Large intestine (tissue), 12 donors: ENCODE measurements around the gene MTNR1B. TPM values are rescaled to one million over a fixed set of nuclear protein-coding genes. Genes with fewer than 3 reads are reported as not detected.

Source experiments
- DNase-seq, 2 donors: peaks; one replicate each; pipeline versions ENCODE4 v3.0.0 to v3.0.0-alpha.2; 2013
- H3K27ac ChIP-seq: one replicate; pipeline ENCODE4 v1.5.1; 2013; ENCODE audit warnings: low read length
- H3K27me3 ChIP-seq: 2 replicates; pipeline ENCODE4 v1.6.1; 2013; ENCODE audit warnings: low read length; ENCODE audit not compliant: control insufficient read depth, insufficient read depth
- H3K36me3 ChIP-seq: 2 replicates; pipeline ENCODE4 v1.6.1; 2013; ENCODE audit warnings: low read length; ENCODE audit not compliant: control insufficient read depth, insufficient read depth
- H3K4me1 ChIP-seq: one replicate; pipeline ENCODE4 v1.6.1; 2013; ENCODE audit warnings: low read length; ENCODE audit not compliant: control insufficient read depth, insufficient read depth
- H3K4me3 ChIP-seq: one replicate; pipeline ENCODE4 v1.5.1; 2013; ENCODE audit warnings: low read length
- H3K9me3 ChIP-seq: one replicate; pipeline ENCODE4 v1.6.1; 2013; ENCODE audit warnings: mild to moderate bottlenecking, low read depth, low read length, moderate library complexity; ENCODE audit not compliant: control insufficient read depth
- WGBS: methylation state at CpG from one replicate; pipeline ENCODE4 v1.1.5; 2013; ENCODE audit warnings: low lambda C conversion rate; ENCODE audit not compliant: insufficient coverage; 5-methylcytosine and 5-hydroxymethylcytosine counted together
- long read RNA-seq, 11 donors: transcript quantifications; one replicate each; lab custom pipeline, GENCODE V29; 2026
- polyA plus RNA-seq: library from polyadenylated mRNA; unstranded; fragments of 120-200 nt; gene quantifications from one replicate; pipeline ENCODE4 v1.2.1, GENCODE V29; 2013

MTNR1B gene
- 0.55 TPM for polyA plus RNA-seq
- long read RNA-seq, donor 1: 0 reads
- long read RNA-seq, donor 2: 0 reads
- long read RNA-seq, donor 3: 0 reads
- long read RNA-seq, donor 4: 0 reads
- long read RNA-seq, donor 5: 0 reads
- long read RNA-seq, donor 6: 0 reads
- long read RNA-seq, donor 7: 0 reads
- long read RNA-seq, donor 8: 0 reads
- long read RNA-seq, donor 9: 0 reads
- long read RNA-seq, donor 10: 0 reads
- long read RNA-seq, donor 11: 0 reads

- WGBS: no CpG with 5 or more reads among the region's 58 CpGs
- no peak for DNase-seq
- no peaks in the 10 kb centered on the region for H3K4me1 ChIP-seq
- no peak within 1 kb of the TSS for H3K4me3 ChIP-seq
- peaks cover 27% of the 10 kb centered on the region for H3K27me3 ChIP-seq
- no peaks in the 10 kb centered on the region for H3K36me3 ChIP-seq
- no peak within 1 kb of the TSS for H3K27ac ChIP-seq
- H3K9me3 ChIP-seq: no peaks in the 10 kb centered on the region
Observed at GRCh38 chr11:92969634-92970347, at the start of gene MTNR1B. Gene MTNR1B (plus strand): TSS chr11:92969651. CDS start chr11:92969726, 75 bp downstream.

- peaks cover 5% of the 10 kb centered on the region for H3K9me3 ChIP-seq
Observed at GRCh38 chr11:92920331-92920730, 49.1 kb upstream of the MTNR1B start.

GRCh38 chr11:92922731-92923130, 46.7 kb upstream of the MTNR1B start:
- H3K4me3 ChIP-seq: no peak overlapping the region
- peaks cover 2% of the 10 kb centered on the region for H3K9me3 ChIP-seq
- H3K27ac ChIP-seq: no peak overlapping the region
- no peaks in the 10 kb centered on the region for H3K27me3 ChIP-seq
- WGBS: 14% methylated on average over 1 of the region's 1 CpG
- no peaks in the 10 kb centered on the region for H3K36me3 ChIP-seq
- no peak for DNase-seq
- H3K4me1 ChIP-seq: no peaks in the 10 kb centered on the region

More at GRCh38 chr11:92920331-92920730, 49.1 kb upstream of the MTNR1B start:
- Histone ChIP-seq H3K27me3 (no peaks in the 10 kb centered on the region), H3K36me3 (no peaks in the 10 kb centered on the region), H3K27ac (no peak overlapping the region), H3K4me3 (no peak overlapping the region), H3K4me1 (no peaks in the 10 kb centered on the region)
- no CpG with 5 or more reads among the region's 2 CpGs for WGBS
- DNase-seq: no peak

DNA sequence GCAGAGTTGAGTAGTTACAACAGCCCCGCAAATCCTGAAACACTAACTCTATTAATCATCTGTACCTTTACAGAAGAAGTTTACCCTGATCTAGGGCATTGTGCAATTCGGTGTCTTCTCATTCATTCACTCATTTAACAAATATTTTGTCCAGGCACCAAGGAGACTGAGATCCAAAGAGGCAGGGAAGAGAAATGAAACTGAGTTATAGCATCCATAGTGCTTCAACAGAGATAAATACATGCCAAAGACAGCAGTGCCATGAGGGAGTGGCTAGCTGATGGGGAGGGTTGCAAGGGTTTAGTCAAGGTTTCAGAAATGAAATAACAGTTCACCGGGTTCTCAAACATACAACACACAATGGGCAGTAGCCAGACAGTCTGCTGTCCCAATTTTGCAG, 40.2 kb upstream of the MTNR1B start:
- DNase-seq: no peak
- no peaks in the 10 kb centered on the region for H3K27me3 ChIP-seq
- H3K4me3 ChIP-seq: no peak overlapping the region
- no peak overlapping the region for H3K27ac ChIP-seq
- H3K9me3 ChIP-seq: peaks cover 2% of the 10 kb centered on the region
- H3K4me1 ChIP-seq: no peaks in the 10 kb centered on the region
- 100% methylated on average over 1 of the region's 3 CpGs for WGBS
- no peaks in the 10 kb centered on the region for H3K36me3 ChIP-seq

DNA sequence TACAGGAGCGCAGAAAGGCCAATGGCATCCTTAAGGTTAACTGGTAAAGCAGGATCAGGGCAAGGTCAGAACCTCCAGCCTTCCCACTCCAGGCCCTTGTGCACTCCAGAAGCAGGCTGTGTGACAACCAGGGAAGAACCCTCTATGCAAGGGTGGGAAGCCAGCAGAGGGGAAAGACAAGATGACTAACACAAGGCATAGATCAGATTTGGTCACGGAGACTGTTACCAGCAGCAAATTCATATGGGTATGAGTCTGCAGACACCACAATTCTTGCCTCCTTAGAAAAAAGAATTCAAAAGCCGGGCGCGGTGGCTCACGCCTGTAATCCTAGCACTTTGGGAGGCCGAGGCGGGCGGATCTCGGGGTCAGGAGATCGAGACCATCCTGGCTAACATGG, 39.8 kb upstream of the MTNR1B start:
- no peaks in the 10 kb centered on the region for H3K4me1 ChIP-seq
- no peaks in the 10 kb centered on the region for H3K27me3 ChIP-seq
- no peak overlapping the region for H3K27ac ChIP-seq
- WGBS: no CpG with 5 or more reads among the region's 11 CpGs
- H3K9me3 ChIP-seq: peaks cover 2% of the 10 kb centered on the region
- H3K4me3 ChIP-seq: no peak overlapping the region
- DNase-seq: no peak
- H3K36me3 ChIP-seq: no peaks in the 10 kb centered on the region

DNA sequence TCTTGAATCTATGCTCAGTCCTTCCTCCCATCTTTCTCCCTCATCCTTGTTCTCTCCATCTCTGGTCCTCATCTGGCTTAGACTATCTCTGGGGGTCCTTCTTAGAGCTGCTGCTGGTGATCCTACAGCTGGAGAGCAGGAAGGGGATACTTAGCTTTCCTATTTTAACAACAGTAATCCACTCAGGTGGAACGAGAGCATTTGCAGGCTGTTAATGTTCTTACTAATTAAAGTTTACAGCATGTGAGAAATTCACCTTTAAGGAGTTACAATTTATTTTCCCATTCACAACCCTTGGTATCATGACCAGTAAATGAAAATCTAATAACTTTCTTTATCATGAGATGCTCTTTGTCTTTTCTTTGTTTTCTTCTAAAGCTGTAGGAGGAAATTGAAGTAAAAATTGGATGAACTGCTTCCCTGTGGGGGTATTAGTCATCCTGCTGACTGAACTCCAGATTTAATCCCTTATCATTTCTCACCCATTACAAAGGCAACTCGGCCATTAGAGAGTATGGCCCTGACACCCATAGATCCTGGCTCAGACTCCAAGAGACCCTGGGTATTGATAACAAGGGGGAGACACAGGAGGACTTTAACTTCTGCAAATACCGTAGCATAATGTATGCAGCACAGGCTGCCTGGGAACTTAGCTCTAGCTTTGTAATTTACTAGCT, 37.6 kb upstream of the MTNR1B start:
- no peak overlapping the region for H3K4me3 ChIP-seq
- no peak overlapping the region for H3K27ac ChIP-seq
- WGBS: 0% methylated on average over 1 of the region's 3 CpGs
- no peak for DNase-seq
- no peaks in the 10 kb centered on the region for H3K9me3 ChIP-seq
- H3K4me1 ChIP-seq: no peaks in the 10 kb centered on the region
- no peaks in the 10 kb centered on the region for H3K36me3 ChIP-seq
- H3K27me3 ChIP-seq: no peaks in the 10 kb centered on the region

DNA sequence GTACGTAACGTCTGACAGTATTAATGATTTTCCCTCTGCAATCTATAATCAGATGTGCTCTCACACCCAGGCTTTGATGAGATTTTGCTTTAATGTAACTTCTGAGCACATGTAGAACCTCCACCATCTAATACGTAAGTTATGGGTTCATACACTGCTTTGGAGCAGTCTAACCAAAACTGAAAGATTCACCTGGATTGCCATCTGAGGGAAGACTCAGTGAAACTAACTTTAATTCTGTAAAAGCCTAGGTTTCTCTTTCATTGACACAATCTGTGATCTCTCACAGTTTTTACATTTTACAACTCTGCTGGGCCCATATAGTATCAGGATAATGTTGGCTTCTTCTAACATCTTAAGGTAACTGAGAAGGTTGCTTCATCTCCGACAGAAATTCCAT, 30.1 kb upstream of the MTNR1B start:
- Histone ChIP-seq H3K4me1 (no peaks in the 10 kb centered on the region), H3K9me3 (no peaks in the 10 kb centered on the region), H3K27me3 (no peaks in the 10 kb centered on the region), H3K27ac (no peak overlapping the region), H3K36me3 (no peaks in the 10 kb centered on the region), H3K4me3 (no peak overlapping the region)
- 70% methylated on average over 2 of the region's 4 CpGs for WGBS
- DNase-seq: no peak

DNA sequence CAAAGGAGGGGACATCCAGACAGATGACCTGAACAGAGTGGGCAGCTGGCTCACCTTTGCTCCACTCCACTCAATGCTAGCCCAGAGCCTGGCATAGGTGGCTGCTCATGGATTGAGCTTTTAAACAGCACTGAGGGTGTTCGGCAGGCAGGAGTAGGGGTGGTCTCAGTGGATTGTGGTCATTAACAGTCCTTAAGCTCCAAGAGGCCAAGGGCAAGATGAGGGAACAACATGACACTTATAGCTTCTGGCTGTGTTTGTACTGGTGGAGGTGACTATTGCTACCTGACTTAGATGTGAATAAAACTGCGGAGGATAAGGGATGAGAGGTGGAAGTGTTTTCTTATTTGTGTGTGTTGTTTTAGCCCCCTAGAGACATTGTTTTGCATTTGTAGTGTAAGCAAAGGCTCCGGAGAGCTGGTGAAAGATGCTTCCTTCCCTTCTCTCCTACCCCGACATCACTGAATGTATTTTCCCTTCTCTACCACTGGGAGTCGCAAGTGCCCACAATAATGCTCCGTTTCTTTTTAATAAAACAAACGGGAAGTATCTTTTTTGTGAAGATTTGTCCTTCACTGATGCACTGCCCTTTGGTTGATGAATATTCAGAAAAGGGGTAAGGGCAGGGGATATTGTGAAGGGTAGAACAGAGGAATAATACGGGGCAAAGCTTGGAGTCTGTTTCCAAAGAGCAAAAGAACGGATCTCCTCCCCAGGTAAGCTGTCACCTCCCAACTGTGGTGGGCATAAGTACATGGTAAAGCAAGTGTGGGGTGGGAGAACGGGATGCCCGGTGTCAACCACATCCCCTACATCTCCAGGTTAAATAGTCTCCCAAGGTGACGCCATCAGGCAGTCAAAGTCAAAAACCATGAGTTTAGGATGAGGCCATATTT, 27.5 kb upstream of the MTNR1B start:
- Histone ChIP-seq H3K27ac (no peak overlapping the region), H3K36me3 (no peaks in the 10 kb centered on the region), H3K27me3 (no peaks in the 10 kb centered on the region), H3K4me3 (no peak overlapping the region), H3K4me1 (no peaks in the 10 kb centered on the region), H3K9me3 (no peaks in the 10 kb centered on the region)
- WGBS: 6% methylated on average over 2 of the region's 12 CpGs
- no peak for DNase-seq

GRCh38 chr11:92946707-92947106, 22.7 kb upstream of the MTNR1B start:
- no peak overlapping the region for H3K4me3 ChIP-seq
- WGBS: 100% methylated on average over 1 of the region's 3 CpGs

DNA sequence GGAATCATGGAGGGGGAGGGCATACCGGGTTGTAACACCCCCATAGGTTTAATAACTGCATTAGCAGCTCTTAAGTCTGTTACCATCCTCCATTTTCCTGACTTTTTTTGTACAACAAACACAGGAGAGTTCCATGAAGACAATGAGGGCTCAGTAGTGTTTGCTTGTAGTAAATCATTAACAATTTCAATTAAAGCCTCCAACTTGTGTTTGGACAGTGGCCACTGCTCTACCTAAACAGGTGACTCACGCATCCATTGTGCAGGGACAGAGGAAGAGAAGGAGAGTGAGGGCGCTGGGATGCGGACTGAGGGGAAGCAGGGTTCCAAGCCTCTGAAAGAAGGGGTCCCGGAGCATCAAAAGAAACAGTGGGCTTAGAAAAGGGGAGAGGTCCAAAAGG, 21.3 kb upstream of the MTNR1B start:
- no peak overlapping the region for H3K27ac ChIP-seq
- H3K4me1 ChIP-seq: no peaks in the 10 kb centered on the region
- WGBS: 40% methylated on average over 2 of the region's 5 CpGs
- no peak overlapping the region for H3K4me3 ChIP-seq
- peaks cover 2% of the 10 kb centered on the region for H3K9me3 ChIP-seq
- no peaks in the 10 kb centered on the region for H3K27me3 ChIP-seq
- no peaks in the 10 kb centered on the region for H3K36me3 ChIP-seq
- no peak for DNase-seq

More at GRCh38 chr11:92946707-92947106, 22.7 kb upstream of the MTNR1B start:
- Histone ChIP-seq H3K27ac (no peak overlapping the region), H3K4me1 (no peaks in the 10 kb centered on the region), H3K36me3 (no peaks in the 10 kb centered on the region), H3K27me3 (no peaks in the 10 kb centered on the region), H3K9me3 (peaks cover 2% of the 10 kb centered on the region)
- DNase-seq: no peak
